Body of pancreas (tissue), 4 donors: ENCODE measurements around the gene PPP1R37. TPM values are rescaled to one million over a fixed set of nuclear protein-coding genes. Genes with fewer than 3 reads are reported as not detected.

Experiments
- ATAC-seq: fragments of 150-250 bp; one replicate; pipeline ENCODE4 v1.9.1; 2016
- DNase-seq, 4 donors: peaks; one replicate each; pipeline ENCODE4 v3.0.0-alpha.2; 2019
- H3K27ac ChIP-seq, 4 donors: fragments of 200-600 bp; sonication (generic); 1 replicate in 3 of 4; 2 replicates in 1 of 4; pipeline versions ENCODE4 v1.5.1 to v1.6.1; 2016 to 2019; ENCODE audit warnings: mild to moderate bottlenecking in 1 of 4, mixed read lengths in 1 of 4, moderate library complexity in 1 of 4
- H3K27me3 ChIP-seq, 2 donors: fragments of 200-600 bp; sonication (generic); one replicate each; pipeline ENCODE4 v1.6.0; 2016; ENCODE audit warnings: mild to moderate bottlenecking in 1 of 2
- H3K36me3 ChIP-seq, 2 donors: fragments of 200-600 bp; sonication (generic); replicated peaks in 1 of 2; 2 replicates each; pipeline ENCODE4 v1.5.1; 2016; ENCODE audit warnings: low read depth in 2 of 2; ENCODE audit not compliant: insufficient read depth in 1 of 2
- H3K4me1 ChIP-seq: fragments of 200-600 bp; sonication (generic); one replicate; pipeline ENCODE4 v1.6.0; 2016
- H3K4me3 ChIP-seq, 2 donors: fragments of 200-600 bp; sonication (generic); 1 replicate in 1 of 2; 2 replicates in 1 of 2; pipeline ENCODE4 v1.5.1; 2016 to 2019
- H3K9me3 ChIP-seq, 3 donors: fragments of 200-600 bp; sonication (generic); 1 replicate in 2 of 3; 2 replicates in 1 of 3; pipeline ENCODE4 v1.5.1; 2016
- CTCF ChIP-seq, 7 experiments: fragments of 450-650 bp in 4 of 7; fragments of 200-600 bp in 3 of 7; sonication (generic) in 3 of 7; IDR thresholded peaks; one replicate each; pipeline ENCODE4 v1.5.1; 2016 to 2019; ENCODE audit warnings: antibody characterized with exemption in 7 of 7
- POLR2A ChIP-seq, 3 donors: fragments of 450-650 bp; IDR thresholded peaks; one replicate each; pipeline ENCODE4 v1.6.1; 2016; ENCODE audit warnings: antibody characterized with exemption in 3 of 3, mild to moderate bottlenecking in 2 of 3
- WGBS, 2 donors: methylation state at CpG; one replicate each; pipeline ENCODE4 v1.1.5; 2017; 5-methylcytosine and 5-hydroxymethylcytosine counted together
- intact Hi-C: fragments of 100-400 bp; cut with DNase I; formaldehyde crosslinking; loops from one replicate; pipeline ENCODE4 v1.15.1; 2023
- total RNA-seq, 2 donors: library from RNA; depleted of rRNA; stranded (reverse); fragments of >200 nt; gene quantifications; one replicate each; pipeline ENCODE4 v1.1.0, GENCODE V29; 2016

Gene PPP1R37
- total RNA-seq, 2 donors from 2014 or later, result 16.6 to 49.8 TPM

- TF ChIP-seq POLR2A (IDR thresholded peaks at IDR 0.05), result no peak
- TF ChIP-seq CTCF (IDR thresholded peaks at IDR 0.05), result no peak
- peaks cover 3% of the 10 kb centered on the region for H3K4me1 ChIP-seq
- no peaks in the 10 kb centered on the region for H3K27me3 ChIP-seq
- no peak overlapping the region for H3K4me3 ChIP-seq
- ATAC-seq, result no peak
- no peaks in the 10 kb centered on the region for H3K9me3 ChIP-seq
- WGBS, 2 donors, result 58% methylated on average over 4 of the region's 4 CpGs; no CpG with 5 or more reads in 1 of the 2 donors
- H3K36me3 ChIP-seq, result no peaks in the 10 kb centered on the region
- intact Hi-C loops, result no loop called here
- H3K27ac ChIP-seq, result no peak overlapping the region
- DNase-seq, result no peak
These were observed 79.2 kb downstream of the PPP1R37 start for GRCh38 chr19:45172173-45172572.

GRCh38 chr19:45172611-45173208, 79.7 kb downstream of the PPP1R37 start:
- intact Hi-C loops, result no loop called here
- TF ChIP-seq POLR2A (IDR thresholded peaks at IDR 0.05) (no peak), CTCF (IDR thresholded peaks at IDR 0.05) (no peak)
- Histone ChIP-seq H3K27ac (no peak overlapping the region), H3K36me3 (no peaks in the 10 kb centered on the region), H3K9me3 (no peaks in the 10 kb centered on the region), H3K27me3 (no peaks in the 10 kb centered on the region), H3K4me1 (peaks cover 8% of the 10 kb centered on the region), H3K4me3 (no peak overlapping the region)
- no peak for ATAC-seq
- WGBS, 2 donors, result 93 to 94% methylated on average over 3 to 18 of the region's 18 CpGs
- DNase-seq, result no peak

- TF ChIP-seq POLR2A (IDR thresholded peaks at IDR 0.05), result no peak
- no peak for TF ChIP-seq CTCF (IDR thresholded peaks at IDR 0.05)
- intact Hi-C loops, result no loop called here
- Histone ChIP-seq H3K4me1 (peaks cover 8% of the 10 kb centered on the region), H3K36me3 (no peaks in the 10 kb centered on the region), H3K9me3 (no peaks in the 10 kb centered on the region), H3K4me3 (no peak overlapping the region), H3K27me3 (no peaks in the 10 kb centered on the region), H3K27ac (no peak overlapping the region)
- DNase-seq (no peak), ATAC-seq (no peak)
- 76 to 80% methylated on average over 3 to 12 of the region's 12 CpGs for WGBS, 2 donors
These were observed 80.8 kb downstream of the PPP1R37 start for GRCh38 chr19:45173816-45174215.

- no peak for ATAC-seq
- no peaks in the 10 kb centered on the region for H3K36me3 ChIP-seq
- DNase-seq, result no peak
These were observed 82.8 kb downstream of the PPP1R37 start for GRCh38 chr19:45175515-45176345.

More at GRCh38 chr19:45175515-45176345, 82.8 kb downstream of the PPP1R37 start:
- Histone ChIP-seq H3K4me3 (no peak overlapping the region), H3K27me3 (no peaks in the 10 kb centered on the region), H3K4me1 (peaks cover 22% of the 10 kb centered on the region), H3K27ac (no peak overlapping the region), H3K9me3 (no peaks in the 10 kb centered on the region)
- intact Hi-C loops, result no loop called here
- TF ChIP-seq POLR2A (IDR thresholded peaks at IDR 0.05) (no peak), CTCF (IDR thresholded peaks at IDR 0.05) (no peak)
- WGBS, 2 donors, result 77 to 84% methylated on average over 10 of the region's 10 CpGs
